Measurements from ENCODE around the gene PPARA.

PPARA gene

DNA sequence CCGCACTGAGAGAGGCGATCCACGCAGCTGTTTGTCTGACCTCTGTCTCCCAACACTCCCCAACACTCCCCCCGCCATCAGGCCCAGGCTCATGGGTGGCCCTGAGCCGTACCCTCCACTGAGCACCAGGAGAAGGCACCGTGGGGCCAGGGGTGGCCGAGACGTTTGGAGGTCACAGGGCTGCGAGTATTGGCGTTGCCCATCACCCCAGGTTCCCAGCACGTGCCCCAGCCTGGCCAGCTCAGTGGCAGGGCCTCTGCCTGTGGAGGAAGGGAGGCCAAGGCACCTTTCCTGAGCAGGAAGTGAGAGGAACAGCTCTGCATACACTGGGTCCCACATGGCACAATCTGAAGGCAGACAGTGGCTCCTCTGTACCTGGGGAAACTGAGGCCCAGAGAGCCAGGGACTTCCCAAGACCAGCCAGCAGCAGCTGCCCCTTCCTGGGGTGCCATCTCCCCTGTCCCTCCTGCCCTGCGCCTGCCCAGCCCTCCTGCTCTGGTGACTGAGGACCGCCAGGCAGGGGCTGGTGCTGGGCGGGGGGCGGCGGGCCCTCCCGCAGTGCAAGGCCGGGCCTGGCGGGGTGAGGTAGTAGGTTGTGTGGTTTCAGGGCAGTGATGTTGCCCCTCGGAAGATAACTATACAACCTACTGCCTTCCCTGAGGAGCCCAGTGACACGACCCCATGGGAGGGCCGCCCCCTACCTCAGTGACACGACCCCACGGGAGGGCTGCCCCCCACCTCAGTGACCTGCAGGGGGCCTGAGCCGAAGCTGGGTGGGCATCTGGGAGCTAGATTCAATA, 37.0 kb upstream of the PPARA start:
- Histone ChIP-seq H3K79me2 (ENCODE audit: control insufficient read depth, insufficient read depth, low read length, poor library complexity) (no peaks in the 10 kb centered on the region), H2BK12ac (ENCODE audit: low read length) (no peak overlapping the region), H3K4me1 (ENCODE audit: control insufficient read depth in 1 of 2, insufficient read depth in 2 of 2, low read length in 2 of 2) (peaks cover 2% of the 10 kb centered on the region in 2 experiments), H3K36me3 (ENCODE audit: control insufficient read depth in 1 of 2, insufficient read depth in 2 of 2, low read length in 2 of 2) (no peaks in the 10 kb centered on the region), H3K79me1 (ENCODE audit: low read length) (no peaks in the 10 kb centered on the region), H3K9ac (ENCODE audit: low read length) (no peak overlapping the region), H2BK5ac (ENCODE audit: low read depth, low read length, poor library complexity) (no peak overlapping the region), H2AK5ac (ENCODE audit: low read length) (no peak overlapping the region), H3K23ac (ENCODE audit: low read length) (no peak overlapping the region), H3K4me2 (ENCODE audit: low read length) (no peak overlapping the region), H4K91ac (ENCODE audit: low read depth, low read length) (no peak overlapping the region), H2BK120ac (ENCODE audit: insufficient read depth, low read length, poor library complexity) (no peak overlapping the region), H4K8ac (ENCODE audit: low read depth, low read length) (no peak overlapping the region), H3K14ac (ENCODE audit: low read length) (no peak overlapping the region), H3K18ac (ENCODE audit: low read length) (no peak overlapping the region), H3K27me3 (ENCODE audit: insufficient read depth, low read length) (no peaks in the 10 kb centered on the region), H3K4me3 (ENCODE audit: low read depth, low read length) (no peak overlapping the region), H4K12ac (ENCODE audit: low read depth, low read length) (no peak overlapping the region), H3K9me3 (ENCODE audit: insufficient read depth, low read depth, low read length) (peaks cover 2% of the 10 kb centered on the region), H2AFZ (ENCODE audit: insufficient read depth, low read length, poor library complexity) (no peak overlapping the region), H3K27ac (ENCODE audit: low read depth, low read length) (no peak overlapping the region), H3K4ac (ENCODE audit: low read depth, low read length) (no peak overlapping the region)
- DNase-seq = no peak
- no CpG with 5 or more reads among the region's 25 CpGs for WGBS (ENCODE audit: extremely low coverage, insufficient coverage, insufficient read length)

DNA sequence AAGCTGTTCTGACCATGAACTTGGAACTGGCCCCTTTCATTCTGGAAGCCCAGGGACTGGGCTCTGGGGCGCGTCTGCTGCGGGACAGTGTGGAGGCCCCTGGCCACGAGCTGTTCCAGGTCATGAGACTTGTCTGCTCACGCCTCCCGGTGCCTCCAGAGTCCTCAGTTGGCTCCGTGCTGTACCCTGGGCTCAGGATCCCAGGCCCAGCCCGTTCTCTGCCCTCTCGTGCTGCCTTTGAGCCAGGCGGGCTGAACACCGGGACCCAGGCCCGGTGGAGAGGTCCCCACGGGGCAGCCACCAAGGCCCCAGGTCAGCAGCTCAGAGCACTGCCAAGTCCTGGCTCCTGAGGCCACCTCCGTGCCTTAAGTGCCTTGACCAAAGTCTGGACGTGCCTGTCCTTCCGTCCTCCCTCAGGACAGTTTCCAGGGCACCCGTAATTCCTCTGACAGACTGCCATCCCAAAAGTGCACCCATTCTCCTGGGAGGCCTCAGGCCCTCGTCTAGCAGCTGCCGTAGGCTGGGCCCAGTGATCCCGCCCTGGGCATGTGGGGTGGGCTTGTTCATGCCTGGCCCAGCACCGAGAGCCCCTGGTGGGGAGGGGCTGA, 36.3 kb upstream of the PPARA start:
- H3K79me2 ChIP-seq (ENCODE audit: control insufficient read depth, insufficient read depth, low read length, poor library complexity) = no peaks in the 10 kb centered on the region
- WGBS (ENCODE audit: extremely low coverage, insufficient coverage, insufficient read length) = no CpG with 5 or more reads among the region's 21 CpGs
- no peak for DNase-seq
- no peak overlapping the region for H4K91ac ChIP-seq (ENCODE audit: low read depth, low read length)
- H2AFZ ChIP-seq (ENCODE audit: insufficient read depth, low read length, poor library complexity) = no peak overlapping the region
- no peak overlapping the region for H3K4ac ChIP-seq (ENCODE audit: low read depth, low read length)
- no peak overlapping the region for H4K12ac ChIP-seq (ENCODE audit: low read depth, low read length)
- no peak overlapping the region for H3K27ac ChIP-seq (ENCODE audit: low read depth, low read length)
- H2BK5ac ChIP-seq (ENCODE audit: low read depth, low read length, poor library complexity) = no peak overlapping the region
- no peak overlapping the region for H3K4me3 ChIP-seq (ENCODE audit: low read depth, low read length)
- no peak overlapping the region for H3K14ac ChIP-seq (ENCODE audit: low read length)
- H3K27me3 ChIP-seq (ENCODE audit: insufficient read depth, low read length) = no peaks in the 10 kb centered on the region
- no peaks in the 10 kb centered on the region for H3K79me1 ChIP-seq (ENCODE audit: low read length)
- H3K9ac ChIP-seq (ENCODE audit: low read length) = no peak overlapping the region
- H3K4me1 ChIP-seq (ENCODE audit: control insufficient read depth in 1 of 2, insufficient read depth in 2 of 2, low read length in 2 of 2) = peaks cover under 1% of the 10 kb centered on the region in 2 experiments
- H3K4me2 ChIP-seq (ENCODE audit: low read length) = no peak overlapping the region
- H3K18ac ChIP-seq (ENCODE audit: low read length) = no peak overlapping the region
- H4K8ac ChIP-seq (ENCODE audit: low read depth, low read length) = no peak overlapping the region
- H2BK12ac ChIP-seq (ENCODE audit: low read length) = no peak overlapping the region
- H2AK5ac ChIP-seq (ENCODE audit: low read length) = no peak overlapping the region
- no peak overlapping the region for H3K23ac ChIP-seq (ENCODE audit: low read length)
- no peaks in the 10 kb centered on the region for H3K36me3 ChIP-seq (ENCODE audit: control insufficient read depth in 1 of 2, insufficient read depth in 2 of 2, low read length in 2 of 2)
- peaks cover 2% of the 10 kb centered on the region for H3K9me3 ChIP-seq (ENCODE audit: insufficient read depth, low read depth, low read length)
- no peak overlapping the region for H2BK120ac ChIP-seq (ENCODE audit: insufficient read depth, low read length, poor library complexity)

DNA sequence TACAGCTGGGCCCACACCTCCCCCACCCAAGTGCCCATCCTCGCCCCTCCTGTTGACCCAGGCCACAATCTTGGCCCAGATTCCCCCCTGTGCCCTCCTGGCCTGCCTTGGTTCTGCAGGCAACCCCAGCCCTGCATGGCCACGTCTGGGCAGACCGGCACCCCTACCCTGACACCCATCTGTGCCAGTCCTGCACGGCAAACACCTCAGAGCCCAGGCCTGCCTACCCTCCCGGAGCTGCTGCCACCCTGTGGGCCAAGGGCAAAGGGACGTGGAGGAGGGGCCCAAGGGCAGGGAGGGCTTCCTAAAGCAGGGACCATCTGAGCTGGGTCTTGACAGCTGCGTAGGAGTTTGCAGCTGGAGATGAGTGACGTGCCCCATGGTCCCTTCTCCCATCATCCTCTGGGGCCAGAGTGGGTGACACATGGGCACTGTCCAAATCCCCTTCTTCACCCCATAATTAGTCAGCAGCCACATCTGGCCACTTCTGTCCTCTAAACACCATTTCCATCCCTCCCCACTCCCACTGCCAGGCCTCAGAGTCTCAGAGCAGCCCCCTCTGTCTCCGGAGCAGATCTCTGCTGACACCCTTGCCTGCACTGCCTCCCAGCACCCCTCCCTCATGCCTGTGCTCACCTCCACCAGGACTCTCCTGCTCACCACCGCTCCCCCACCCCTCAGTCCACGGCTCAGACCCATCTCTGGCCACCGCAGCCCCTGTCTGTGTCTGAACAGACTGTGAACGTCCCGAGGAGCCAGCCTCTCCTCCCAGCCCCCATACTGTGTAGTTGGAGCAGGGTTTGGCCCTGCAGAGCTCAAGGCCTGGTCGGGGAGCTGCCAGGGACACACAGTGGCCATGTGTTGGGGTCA, 35.6 kb upstream of the PPARA start:
- no peak overlapping the region for H2BK120ac ChIP-seq (ENCODE audit: insufficient read depth, low read length, poor library complexity)
- no peak overlapping the region for H4K12ac ChIP-seq (ENCODE audit: low read depth, low read length)
- no peak overlapping the region for H3K27ac ChIP-seq (ENCODE audit: low read depth, low read length)
- no peak overlapping the region for H3K4ac ChIP-seq (ENCODE audit: low read depth, low read length)
- H2BK5ac ChIP-seq (ENCODE audit: low read depth, low read length, poor library complexity) = no peak overlapping the region
- no peak for DNase-seq
- no peak overlapping the region for H3K18ac ChIP-seq (ENCODE audit: low read length)
- H3K36me3 ChIP-seq (ENCODE audit: control insufficient read depth in 1 of 2, insufficient read depth in 2 of 2, low read length in 2 of 2) = no peaks in the 10 kb centered on the region
- no peak overlapping the region for H3K23ac ChIP-seq (ENCODE audit: low read length)
- no peak overlapping the region for H3K9ac ChIP-seq (ENCODE audit: low read length)
- WGBS (ENCODE audit: extremely low coverage, insufficient coverage, insufficient read length) = no CpG with 5 or more reads among the region's 15 CpGs
- H2BK12ac ChIP-seq (ENCODE audit: low read length) = no peak overlapping the region
- H4K8ac ChIP-seq (ENCODE audit: low read depth, low read length) = no peak overlapping the region
- no peaks in the 10 kb centered on the region for H3K4me1 ChIP-seq (ENCODE audit: control insufficient read depth in 1 of 2, insufficient read depth in 2 of 2, low read length in 2 of 2)
- H3K4me2 ChIP-seq (ENCODE audit: low read length) = no peak overlapping the region
- no peak overlapping the region for H4K91ac ChIP-seq (ENCODE audit: low read depth, low read length)
- no peaks in the 10 kb centered on the region for H3K79me2 ChIP-seq (ENCODE audit: control insufficient read depth, insufficient read depth, low read length, poor library complexity)
- H3K27me3 ChIP-seq (ENCODE audit: insufficient read depth, low read length) = no peaks in the 10 kb centered on the region
- no peak overlapping the region for H2AFZ ChIP-seq (ENCODE audit: insufficient read depth, low read length, poor library complexity)
- no peaks in the 10 kb centered on the region for H3K79me1 ChIP-seq (ENCODE audit: low read length)
- H3K4me3 ChIP-seq (ENCODE audit: low read depth, low read length) = no peak overlapping the region
- no peak overlapping the region for H3K14ac ChIP-seq (ENCODE audit: low read length)
- peaks cover 2% of the 10 kb centered on the region for H3K9me3 ChIP-seq (ENCODE audit: insufficient read depth, low read depth, low read length)
- H2AK5ac ChIP-seq (ENCODE audit: low read length) = no peak overlapping the region

DNA sequence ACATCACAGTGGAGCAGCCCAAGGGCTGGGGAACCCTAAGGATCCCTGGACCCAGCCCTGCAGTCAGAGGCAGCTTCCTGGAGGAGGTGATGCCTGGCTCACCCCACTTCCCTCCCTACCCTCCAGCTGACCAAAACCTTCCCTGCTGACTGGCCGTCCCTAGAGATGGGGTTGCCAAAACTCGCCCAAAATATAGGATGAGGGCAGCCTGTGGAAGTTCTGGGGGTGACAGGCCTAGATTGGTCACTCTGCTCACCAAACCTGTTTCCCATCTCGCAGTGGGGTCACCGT, 35.0 kb upstream of the PPARA start:
- Histone ChIP-seq H3K27ac (ENCODE audit: low read depth, low read length) (no peak overlapping the region), H4K12ac (ENCODE audit: low read depth, low read length) (no peak overlapping the region), H3K9me3 (ENCODE audit: insufficient read depth, low read depth, low read length) (peaks cover 2% of the 10 kb centered on the region), H3K36me3 (ENCODE audit: control insufficient read depth in 1 of 2, insufficient read depth in 2 of 2, low read length in 2 of 2) (no peaks in the 10 kb centered on the region), H2BK120ac (ENCODE audit: insufficient read depth, low read length, poor library complexity) (no peak overlapping the region), H3K79me1 (ENCODE audit: low read length) (no peaks in the 10 kb centered on the region), H3K23ac (ENCODE audit: low read length) (no peak overlapping the region), H4K8ac (ENCODE audit: low read depth, low read length) (no peak overlapping the region), H3K4me1 (ENCODE audit: control insufficient read depth in 1 of 2, insufficient read depth in 2 of 2, low read length in 2 of 2) (no peaks in the 10 kb centered on the region), H2BK5ac (ENCODE audit: low read depth, low read length, poor library complexity) (no peak overlapping the region), H3K9ac (ENCODE audit: low read length) (no peak overlapping the region), H3K4me3 (ENCODE audit: low read depth, low read length) (no peak overlapping the region), H3K79me2 (ENCODE audit: control insufficient read depth, insufficient read depth, low read length, poor library complexity) (no peaks in the 10 kb centered on the region), H3K27me3 (ENCODE audit: insufficient read depth, low read length) (no peaks in the 10 kb centered on the region), H4K91ac (ENCODE audit: low read depth, low read length) (no peak overlapping the region), H3K18ac (ENCODE audit: low read length) (no peak overlapping the region), H3K14ac (ENCODE audit: low read length) (no peak overlapping the region), H3K4me2 (ENCODE audit: low read length) (no peak overlapping the region), H2AK5ac (ENCODE audit: low read length) (no peak overlapping the region), H3K4ac (ENCODE audit: low read depth, low read length) (no peak overlapping the region), H2AFZ (ENCODE audit: insufficient read depth, low read length, poor library complexity) (no peak overlapping the region), H2BK12ac (ENCODE audit: low read length) (no peak overlapping the region)
- no peak for DNase-seq
- no CpG with 5 or more reads among the region's 4 CpGs for WGBS (ENCODE audit: extremely low coverage, insufficient coverage, insufficient read length)

All from trophoblast cell (in vitro differentiated cells and primary cell).